ENCODE results near the gene AKAP13. TPM values are rescaled to one million over a fixed set of nuclear protein-coding genes. Genes with fewer than 3 reads are reported as not detected.
A peak's percentile ranks its signal among the peaks of the same experiment; 100 is the strongest.

The AKAP13 gene
- total RNA-seq, 1 donor from 2014 or later, result 41.1 TPM

DNA sequence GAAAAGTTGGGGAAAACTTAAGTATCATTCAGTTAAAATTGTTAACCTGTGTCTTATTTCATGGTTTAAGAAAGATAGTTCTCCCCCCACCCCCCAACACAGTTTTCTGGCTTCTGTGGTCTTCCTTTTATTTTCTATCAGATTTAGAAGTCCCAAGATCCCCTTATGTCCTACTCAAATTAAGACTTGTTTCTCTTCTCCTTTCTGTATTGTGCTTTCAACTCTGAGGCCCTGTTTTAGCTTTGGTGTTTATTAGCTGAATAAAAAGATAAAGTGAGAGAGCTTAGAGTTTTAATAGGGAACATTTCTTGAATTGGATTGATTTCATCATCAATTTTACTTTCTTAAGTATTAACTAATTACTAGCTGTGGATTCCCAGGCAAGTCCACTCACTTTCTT is 62.6 kb downstream of the AKAP13 start:
- Histone ChIP-seq H3K36me3 (ENCODE audit: control insufficient read depth, insufficient read depth, low read length) (no peaks in the 10 kb centered on the region), H3K4me3 (ENCODE audit: low read depth, low read length) (no peak overlapping the region), H3K27me3 (ENCODE audit: control insufficient read depth, insufficient read depth, low read length) (no peaks in the 10 kb centered on the region)
- no peak for TF ChIP-seq CTCF (IDR thresholded peaks at IDR 0.05; ENCODE audit: insufficient read depth, low read length, severe bottlenecking)
- FAIRE-seq (no peak), DNase-seq (ENCODE audit: low read depth) (no peak)

DNA sequence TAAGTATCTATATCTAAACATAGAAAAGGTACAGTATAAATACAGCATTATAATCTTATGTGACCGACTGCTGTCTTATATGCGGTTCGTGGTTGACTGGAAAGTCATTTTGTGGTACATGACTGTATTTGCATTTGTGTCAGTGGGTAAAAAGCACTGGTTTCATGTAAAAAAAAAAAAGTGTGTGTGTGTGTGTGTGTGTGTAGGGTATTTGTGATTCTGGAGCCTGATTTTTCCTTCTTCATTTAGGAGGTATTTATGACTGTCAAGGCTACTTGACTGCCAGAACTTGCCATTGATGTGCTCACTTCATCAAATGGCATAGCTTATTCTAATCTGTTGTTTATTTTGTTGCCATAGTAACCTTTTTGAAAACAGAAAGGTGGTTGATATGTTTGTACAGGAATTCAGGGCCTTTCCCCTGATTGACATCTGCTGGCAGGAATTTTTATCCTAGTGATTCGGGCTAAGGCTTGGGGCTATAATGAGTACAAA is 63.2 kb downstream of the AKAP13 start:
- peak; percentile 22 for TF ChIP-seq CTCF (IDR thresholded peaks at IDR 0.05; ENCODE audit: insufficient read depth, low read length, severe bottlenecking)
- Histone ChIP-seq H3K4me3 (ENCODE audit: low read depth, low read length) (no peak overlapping the region), H3K36me3 (ENCODE audit: control insufficient read depth, insufficient read depth, low read length) (no peaks in the 10 kb centered on the region), H3K27me3 (ENCODE audit: control insufficient read depth, insufficient read depth, low read length) (no peaks in the 10 kb centered on the region)
- no peak for FAIRE-seq
- peak; percentile 96 for DNase-seq (ENCODE audit: low read depth)

GRCh38 chr15:85444122-85444745 is 63.8 kb downstream of the AKAP13 start:
- no peak overlapping the region for H3K4me3 ChIP-seq (ENCODE audit: low read depth, low read length)
- DNase-seq (ENCODE audit: low read depth), result no peak
- H3K27me3 ChIP-seq (ENCODE audit: control insufficient read depth, insufficient read depth, low read length), result no peaks in the 10 kb centered on the region
- FAIRE-seq, result no peak
- no peak for TF ChIP-seq CTCF (IDR thresholded peaks at IDR 0.05; ENCODE audit: insufficient read depth, low read length, severe bottlenecking)
- H3K36me3 ChIP-seq (ENCODE audit: control insufficient read depth, insufficient read depth, low read length), result no peaks in the 10 kb centered on the region

- DNase-seq (ENCODE audit: low read depth), result no peak
- Histone ChIP-seq H3K4me3 (ENCODE audit: low read depth, low read length) (no peak overlapping the region), H3K36me3 (ENCODE audit: control insufficient read depth, insufficient read depth, low read length) (no peaks in the 10 kb centered on the region), H3K27me3 (ENCODE audit: control insufficient read depth, insufficient read depth, low read length) (no peaks in the 10 kb centered on the region)
- TF ChIP-seq CTCF (IDR thresholded peaks at IDR 0.05; ENCODE audit: insufficient read depth, low read length, severe bottlenecking), result no peak
- no peak for FAIRE-seq
Measured at GRCh38 chr15:85445361-85445760, 65.0 kb downstream of the AKAP13 start.

DNA sequence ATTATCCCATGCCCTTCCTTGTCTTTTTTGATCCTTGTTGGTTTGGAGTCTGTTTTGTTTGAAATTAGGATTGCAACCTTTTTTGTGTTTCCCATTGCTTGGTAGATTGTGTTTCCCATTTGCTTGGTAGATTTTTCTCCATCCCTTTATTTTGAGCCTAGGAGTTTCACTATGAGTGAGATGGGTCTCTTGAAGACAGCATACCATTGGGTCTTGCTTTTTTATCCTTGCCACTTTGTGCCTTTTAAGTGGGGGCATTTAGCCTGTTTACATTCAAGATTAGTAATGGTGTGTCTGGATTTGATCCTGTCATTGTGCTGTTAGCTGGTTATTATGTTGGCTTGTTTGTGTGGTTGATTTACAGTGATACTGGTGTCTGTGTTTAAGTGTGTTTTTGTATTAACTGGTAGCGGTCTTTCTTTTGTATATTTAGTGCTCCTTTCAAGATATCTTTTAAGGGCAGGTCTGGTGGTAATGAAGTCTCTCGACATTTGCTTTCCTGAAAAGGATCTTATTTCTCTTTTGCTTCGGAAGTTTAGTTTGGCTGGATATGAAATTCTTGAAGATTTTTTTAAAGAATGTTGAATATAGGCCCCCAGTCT is 70.8 kb downstream of the AKAP13 start:
- TF ChIP-seq CTCF (IDR thresholded peaks at IDR 0.05; ENCODE audit: insufficient read depth, low read length, severe bottlenecking), result no peak
- no peaks in the 10 kb centered on the region for H3K27me3 ChIP-seq (ENCODE audit: control insufficient read depth, insufficient read depth, low read length)
- no peaks in the 10 kb centered on the region for H3K36me3 ChIP-seq (ENCODE audit: control insufficient read depth, insufficient read depth, low read length)
- DNase-seq (ENCODE audit: low read depth) (no peak), FAIRE-seq (no peak)
- no peak overlapping the region for H3K4me3 ChIP-seq (ENCODE audit: low read depth, low read length)
